Naive thymus-derived CD8-positive, alpha-beta T cell (primary cell): ENCODE results near the gene HABP2. TPM values are rescaled to one million over a fixed set of nuclear protein-coding genes. Genes with fewer than 3 reads are reported as not detected.

ENCODE experiments used
- ATAC-seq, 2 donors: fragments of 150-1000 bp; cut with Tn5 transposase in 1 of 2; sonication (Bioruptor Pico), chemical (Tn5 transposase) in 1 of 2; 1 replicate in 1 of 2; 2 replicates in 1 of 2; pipeline ENCODE4 v1.10.0; 2021; ENCODE audit warnings: mild to moderate bottlenecking in 2 of 2, moderate library complexity in 2 of 2
- POLR2A ChIA-PET: fragments of 350-600 bp; sonication (Branson Sonifier 250); formaldehyde crosslinking; loops from one replicate; lab custom pipeline; 2021; ENCODE audit warnings: antibody characterized with exemption; lab: Charles Lee
- DNase-seq, 10 donors: peaks; one replicate each; pipeline versions ENCODE4 v3.0.0 to v3.0.0-alpha.2; 2020 to 2022
- H3K27ac Mint-ChIP-seq, 10 donors: one replicate each; pipeline ENCODE4 v1.8.0; 2020 to 2022; ENCODE audit warnings: mild to moderate bottlenecking in 10 of 10, mixed read lengths in 10 of 10, moderate library complexity in 4 of 10, inconsistent platforms in 1 of 10
- H3K27me3 Mint-ChIP-seq, 5 donors: one replicate each; pipeline ENCODE4 v1.8.0; 2021 to 2022; ENCODE audit warnings: mixed read lengths in 5 of 5
- H3K36me3 Mint-ChIP-seq, 3 donors: one replicate each; pipeline ENCODE4 v1.8.0; 2020 to 2022; ENCODE audit warnings: mixed read lengths in 3 of 3, mild to moderate bottlenecking in 2 of 3, inconsistent platforms in 1 of 3
- H3K4me1 Mint-ChIP-seq, 4 donors: one replicate each; pipeline ENCODE4 v1.8.0; 2021 to 2022; ENCODE audit warnings: mixed read lengths in 4 of 4
- H3K4me3 Mint-ChIP-seq, 10 donors: one replicate each; pipeline ENCODE4 v1.8.0; 2020 to 2022; ENCODE audit warnings: mild to moderate bottlenecking in 10 of 10, mixed read lengths in 10 of 10, moderate library complexity in 6 of 10, inconsistent platforms in 1 of 10
- H3K9me3 Mint-ChIP-seq, 9 donors: one replicate each; pipeline ENCODE4 v1.8.0; 2020 to 2022; ENCODE audit warnings: mixed read lengths in 9 of 9, mild to moderate bottlenecking in 3 of 9, inconsistent platforms in 1 of 9, moderate library complexity in 1 of 9
- polyA plus RNA-seq, 3 donors: library from polyadenylated mRNA; unstranded; fragments of 300-500 nt; fragmentation: Illumina TruSeq; gene quantifications; one replicate each; pipeline ENCODE4 v1.2.3, GENCODE V29; 2021
- total RNA-seq, 8 experiments: library from RNA in 2 of 8; stranded (reverse) in 2 of 8; gene quantifications; one replicate each; pipeline ENCODE4 v1.2.3 and lab custom pipeline; 2021 to 2026

HABP2 gene
- total and polyA plus RNA-seq, 5 experiments from 2014 or later, result not detected

DNA sequence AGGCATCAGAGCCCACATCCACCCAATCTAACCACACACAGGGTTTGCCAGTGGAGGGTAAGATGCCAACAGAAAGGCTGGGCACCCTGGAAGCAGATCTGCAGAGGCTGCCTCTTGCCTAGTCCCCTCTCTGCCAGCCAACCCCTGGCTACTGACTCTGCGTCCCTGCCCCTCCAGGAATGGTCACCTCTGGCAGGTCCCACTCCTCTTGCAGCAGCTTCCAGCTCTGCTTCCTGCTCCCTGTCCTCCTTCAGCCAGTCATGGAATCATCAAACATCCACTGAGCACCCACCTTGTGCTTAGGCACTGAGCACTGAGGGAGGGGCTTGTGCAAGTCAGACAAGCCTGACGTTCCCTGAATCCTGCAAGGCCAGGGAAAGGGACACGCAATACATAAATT is 20.1 kb upstream of the HABP2 start:
- POLR2A ChIA-PET, result no interaction called here
- H3K4me3 Mint-ChIP-seq, result no peak overlapping the region
- peaks cover 7 to 32% (median 12%) of the 10 kb centered on the region in 5 donors for H3K27me3 Mint-ChIP-seq
- H3K4me1 Mint-ChIP-seq, result no peaks in the 10 kb centered on the region
- H3K27ac Mint-ChIP-seq, result no peak overlapping the region
- no peaks in the 10 kb centered on the region for H3K9me3 Mint-ChIP-seq
- ATAC-seq, result no peak
- H3K36me3 Mint-ChIP-seq, result no peaks in the 10 kb centered on the region
- no peak for DNase-seq

- Mint-ChIP-seq H3K4me1 (peaks cover 0 to 2% (median 0%) of the 10 kb centered on the region in 4 donors), H3K36me3 (no peaks in the 10 kb centered on the region), H3K4me3 (no peak overlapping the region), H3K27me3 (peaks cover 7 to 31% (median 12%) of the 10 kb centered on the region in 5 donors), H3K27ac (no peak overlapping the region), H3K9me3 (no peaks in the 10 kb centered on the region)
- ATAC-seq, result no peak
- no peak for DNase-seq
- POLR2A ChIA-PET, result no interaction called here
Measured at GRCh38 chr10:113533801-113534200, 19.1 kb upstream of the HABP2 start.

DNA sequence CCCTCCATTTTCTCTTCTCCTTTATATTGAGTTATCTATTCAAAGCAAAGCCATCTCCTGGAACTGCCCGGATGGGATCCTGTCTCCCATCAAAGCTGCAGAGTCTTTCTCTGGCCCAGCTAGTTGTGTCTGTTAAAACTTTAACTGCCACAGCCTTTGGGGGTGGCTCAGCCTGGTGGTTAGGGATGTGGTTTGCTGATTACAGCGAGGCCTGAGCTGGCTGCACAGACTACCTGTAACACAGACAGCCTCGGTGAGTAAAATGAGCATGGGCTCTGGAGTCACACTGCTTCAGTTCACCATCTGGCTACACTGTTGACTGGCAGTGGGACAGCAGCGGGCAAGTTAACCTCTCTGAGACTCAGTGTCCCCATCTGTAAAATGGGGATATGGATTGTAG is 18.4 kb upstream of the HABP2 start:
- no peak overlapping the region for H3K27ac Mint-ChIP-seq
- peaks cover 0 to 4% (median 0%) of the 10 kb centered on the region in 4 donors for H3K4me1 Mint-ChIP-seq
- H3K4me3 Mint-ChIP-seq, result no peak overlapping the region
- POLR2A ChIA-PET, result no interaction called here
- DNase-seq (no peak), ATAC-seq (no peak)
- H3K27me3 Mint-ChIP-seq, result peaks cover 4 to 25% (median 10%) of the 10 kb centered on the region in 5 donors
- no peaks in the 10 kb centered on the region for H3K9me3 Mint-ChIP-seq
- no peaks in the 10 kb centered on the region for H3K36me3 Mint-ChIP-seq

DNA sequence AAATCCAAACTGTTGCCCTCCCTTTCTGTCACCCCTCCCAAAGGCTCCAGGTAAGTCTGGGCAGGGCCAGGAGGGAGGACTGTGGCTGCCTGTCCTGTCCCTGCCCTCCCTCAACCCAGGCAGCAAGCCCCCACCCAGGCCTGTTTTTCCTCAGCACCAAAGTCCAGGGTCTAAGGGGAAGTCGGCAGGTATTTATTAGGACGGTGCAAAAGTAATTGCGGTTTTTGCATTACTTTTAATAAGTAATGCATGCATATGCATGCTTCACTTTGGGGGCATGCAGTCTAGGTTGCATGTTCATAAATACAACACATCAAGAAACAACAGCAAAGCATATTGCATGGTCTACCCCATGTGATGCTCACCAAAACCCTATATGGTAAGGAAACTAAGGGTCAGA is 15.2 kb upstream of the HABP2 start:
- DNase-seq (no peak), ATAC-seq (no peak)
- no peak overlapping the region for H3K4me3 Mint-ChIP-seq
- H3K27ac Mint-ChIP-seq, result peak overlapping the region in 1 of 10 donors; percentile 42
- POLR2A ChIA-PET, result no interaction called here
- no peaks in the 10 kb centered on the region for H3K9me3 Mint-ChIP-seq
- no peaks in the 10 kb centered on the region for H3K36me3 Mint-ChIP-seq
- H3K4me1 Mint-ChIP-seq, result peaks cover 0 to 5% (median 0%) of the 10 kb centered on the region in 4 donors
- H3K27me3 Mint-ChIP-seq, result peaks cover 3 to 18% (median 14%) of the 10 kb centered on the region in 5 donors

GRCh38 chr10:113538151-113538550 is 14.7 kb upstream of the HABP2 start:
- POLR2A ChIA-PET, result no interaction called here
- no peak overlapping the region for H3K4me3 Mint-ChIP-seq
- DNase-seq (no peak), ATAC-seq (no peak)
- H3K4me1 Mint-ChIP-seq, result peaks cover 0 to 5% (median 0%) of the 10 kb centered on the region in 4 donors
- no peaks in the 10 kb centered on the region for H3K9me3 Mint-ChIP-seq
- H3K27me3 Mint-ChIP-seq, result peaks cover 3 to 14% (median 9%) of the 10 kb centered on the region in 5 donors
- peak overlapping the region in 1 of 10 donors; percentile 42 for H3K27ac Mint-ChIP-seq
- H3K36me3 Mint-ChIP-seq, result no peaks in the 10 kb centered on the region

DNA sequence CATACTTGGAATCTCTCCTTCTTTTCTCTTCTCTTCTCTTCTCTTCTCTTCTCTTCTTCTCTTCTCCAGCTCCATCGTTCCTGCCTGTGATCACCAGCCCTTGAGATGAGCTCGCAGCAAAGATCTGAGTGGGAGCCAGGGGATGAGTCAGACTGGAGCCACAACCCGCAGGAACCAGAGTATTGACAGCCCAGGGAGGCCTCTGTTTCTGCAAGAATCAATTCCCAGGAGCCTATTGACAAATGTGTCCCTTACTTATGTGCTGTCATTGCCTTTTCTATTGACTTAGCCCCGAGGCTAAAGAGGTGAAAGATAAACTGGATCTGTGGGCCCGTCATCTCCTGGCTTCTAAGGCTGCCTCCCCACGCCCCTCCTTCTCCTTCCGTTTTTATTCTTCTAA is 13.1 kb upstream of the HABP2 start:
- Mint-ChIP-seq H3K36me3 (no peaks in the 10 kb centered on the region), H3K27me3 (peaks cover 0 to 14% (median 3%) of the 10 kb centered on the region in 5 donors), H3K27ac (no peak overlapping the region), H3K9me3 (no peaks in the 10 kb centered on the region), H3K4me1 (peaks cover 0 to 5% (median 0%) of the 10 kb centered on the region in 4 donors), H3K4me3 (no peak overlapping the region)
- DNase-seq, result no peak
- POLR2A ChIA-PET, result no interaction called here
- no peak for ATAC-seq

- H3K36me3 Mint-ChIP-seq, result no peaks in the 10 kb centered on the region
- no peaks in the 10 kb centered on the region for H3K9me3 Mint-ChIP-seq
- no peak overlapping the region for H3K27ac Mint-ChIP-seq
- H3K4me3 Mint-ChIP-seq, result no peak overlapping the region
- peaks cover 0 to 5% (median 0%) of the 10 kb centered on the region in 4 donors for H3K4me1 Mint-ChIP-seq
- ATAC-seq, result no peak
- H3K27me3 Mint-ChIP-seq, result peaks cover 0 to 14% (median 0%) of the 10 kb centered on the region in 5 donors
- POLR2A ChIA-PET, result no interaction called here
- no peak for DNase-seq
Measured at GRCh38 chr10:113540845-113541548, 11.9 kb upstream of the HABP2 start.

DNA sequence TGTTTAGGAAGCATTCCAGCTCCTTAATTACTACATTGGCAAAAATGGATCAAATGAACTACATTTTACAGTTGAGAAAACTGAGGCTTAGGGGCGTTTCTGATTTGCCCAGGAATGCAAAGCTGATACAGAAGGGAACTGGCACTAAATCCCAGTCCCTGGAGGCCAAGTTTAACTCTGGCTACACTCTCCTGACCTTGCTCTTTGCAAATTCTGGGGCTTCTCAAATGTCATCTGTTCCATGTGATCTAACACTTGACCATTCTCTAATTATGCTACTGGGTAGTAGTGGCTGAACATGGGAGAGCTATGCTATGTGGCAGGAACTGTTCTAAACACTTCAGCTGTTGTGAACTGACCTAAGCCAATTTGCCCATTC is 11.3 kb upstream of the HABP2 start:
- H3K27ac Mint-ChIP-seq, result no peak overlapping the region
- H3K4me3 Mint-ChIP-seq, result no peak overlapping the region
- H3K9me3 Mint-ChIP-seq, result no peaks in the 10 kb centered on the region
- POLR2A ChIA-PET, result no interaction called here
- H3K4me1 Mint-ChIP-seq, result peaks cover 0 to 5% (median 0%) of the 10 kb centered on the region in 4 donors
- ATAC-seq (no peak), DNase-seq (no peak)
- no peaks in the 10 kb centered on the region for H3K36me3 Mint-ChIP-seq
- peaks cover 0 to 14% (median 0%) of the 10 kb centered on the region in 5 donors for H3K27me3 Mint-ChIP-seq

GRCh38 chr10:113543107-113543955 is 9.5 kb upstream of the HABP2 start:
- Mint-ChIP-seq H3K9me3 (no peaks in the 10 kb centered on the region), H3K4me3 (no peak overlapping the region), H3K27ac (no peak overlapping the region), H3K36me3 (no peaks in the 10 kb centered on the region), H3K27me3 (peaks cover 0 to 17% (median 1%) of the 10 kb centered on the region in 5 donors), H3K4me1 (peaks cover 0 to 5% (median 0%) of the 10 kb centered on the region in 4 donors)
- no peak for ATAC-seq
- DNase-seq, result no peak
- POLR2A ChIA-PET, result no interaction called here

- Mint-ChIP-seq H3K36me3 (no peaks in the 10 kb centered on the region), H3K4me3 (no peak overlapping the region), H3K27ac (no peak overlapping the region), H3K9me3 (no peaks in the 10 kb centered on the region), H3K4me1 (peaks cover 0 to under 1% (median 0%) of the 10 kb centered on the region in 4 donors), H3K27me3 (peaks cover 0 to 16% (median 2%) of the 10 kb centered on the region in 5 donors)
- DNase-seq (no peak), ATAC-seq (no peak)
- POLR2A ChIA-PET, result no interaction called here
Measured at GRCh38 chr10:113544392-113544791, 8.5 kb upstream of the HABP2 start.

DNA sequence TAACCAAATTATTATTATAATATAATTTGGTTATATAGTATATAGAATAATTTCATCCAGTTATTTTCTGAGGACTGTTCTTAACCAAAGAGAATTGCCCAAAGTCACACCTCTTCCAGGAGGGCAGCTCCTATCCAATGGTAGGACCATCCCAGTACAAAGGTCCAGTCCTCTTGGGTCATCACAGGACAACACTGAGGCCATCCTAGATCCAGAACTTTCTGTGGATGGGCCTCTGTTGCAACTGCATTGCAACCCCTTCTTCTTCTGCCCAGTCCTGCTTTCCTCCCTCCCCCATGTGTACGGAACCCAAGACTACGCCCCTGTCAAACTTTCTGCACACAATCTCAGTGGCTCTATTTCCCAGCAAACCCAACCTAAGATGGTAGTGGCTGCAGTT is 5.4 kb upstream of the HABP2 start:
- ATAC-seq, result no peak
- no peaks in the 10 kb centered on the region for H3K36me3 Mint-ChIP-seq
- H3K4me3 Mint-ChIP-seq, result no peak overlapping the region
- H3K4me1 Mint-ChIP-seq, result no peaks in the 10 kb centered on the region
- no peak for DNase-seq
- peaks cover 0 to 9% (median 3%) of the 10 kb centered on the region in 5 donors for H3K27me3 Mint-ChIP-seq
- H3K9me3 Mint-ChIP-seq, result no peaks in the 10 kb centered on the region
- POLR2A ChIA-PET, result no interaction called here
- H3K27ac Mint-ChIP-seq, result no peak overlapping the region

- ATAC-seq (no peak), DNase-seq (no peak)
- POLR2A ChIA-PET, result no interaction called here
- H3K4me1 Mint-ChIP-seq, result no peaks in the 10 kb centered on the region
- no peak overlapping the region for H3K27ac Mint-ChIP-seq
- H3K36me3 Mint-ChIP-seq, result no peaks in the 10 kb centered on the region
- H3K27me3 Mint-ChIP-seq, result peaks cover 2 to 15% (median 9%) of the 10 kb centered on the region in 5 donors
- H3K4me3 Mint-ChIP-seq, result no peak overlapping the region
- H3K9me3 Mint-ChIP-seq, result no peaks in the 10 kb centered on the region
Measured at GRCh38 chr10:113549856-113550255, 3.0 kb upstream of the HABP2 start.

DNA sequence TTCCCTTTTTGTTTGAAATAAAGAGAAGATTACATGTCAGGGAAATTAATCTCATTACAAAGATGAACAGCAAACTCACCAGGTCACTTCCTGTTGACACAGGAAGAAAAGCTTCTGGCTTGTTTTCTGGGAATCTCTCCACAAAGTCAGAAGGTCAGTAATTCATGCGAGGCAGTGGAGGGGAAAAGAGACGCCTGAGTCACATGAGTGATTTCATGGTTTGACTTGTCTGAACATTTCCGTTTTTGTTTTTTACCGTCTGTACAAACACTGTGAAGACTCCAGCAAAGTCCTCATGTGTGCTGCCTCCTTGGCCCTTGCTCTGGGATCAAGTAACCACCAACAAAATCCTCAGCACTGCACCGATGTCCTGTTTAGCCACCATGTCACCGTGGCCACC is 2.5 kb upstream of the HABP2 start:
- ATAC-seq (no peak), DNase-seq (no peak)
- POLR2A ChIA-PET, result no interaction called here
- Mint-ChIP-seq H3K27ac (no peak overlapping the region), H3K27me3 (peaks cover 2 to 16% (median 9%) of the 10 kb centered on the region in 5 donors), H3K36me3 (no peaks in the 10 kb centered on the region), H3K4me1 (no peaks in the 10 kb centered on the region), H3K9me3 (no peaks in the 10 kb centered on the region), H3K4me3 (no peak overlapping the region)
